DMS 273 (cell line): ENCODE data around the gene SEC24D.

Experiments
- DNase-seq: peaks from one replicate; lab custom pipeline; 2025; ENCODE audit not compliant: unreplicated experiment; lab: John Stamatoyannopoulos, UW

The SEC24D gene

DNA sequence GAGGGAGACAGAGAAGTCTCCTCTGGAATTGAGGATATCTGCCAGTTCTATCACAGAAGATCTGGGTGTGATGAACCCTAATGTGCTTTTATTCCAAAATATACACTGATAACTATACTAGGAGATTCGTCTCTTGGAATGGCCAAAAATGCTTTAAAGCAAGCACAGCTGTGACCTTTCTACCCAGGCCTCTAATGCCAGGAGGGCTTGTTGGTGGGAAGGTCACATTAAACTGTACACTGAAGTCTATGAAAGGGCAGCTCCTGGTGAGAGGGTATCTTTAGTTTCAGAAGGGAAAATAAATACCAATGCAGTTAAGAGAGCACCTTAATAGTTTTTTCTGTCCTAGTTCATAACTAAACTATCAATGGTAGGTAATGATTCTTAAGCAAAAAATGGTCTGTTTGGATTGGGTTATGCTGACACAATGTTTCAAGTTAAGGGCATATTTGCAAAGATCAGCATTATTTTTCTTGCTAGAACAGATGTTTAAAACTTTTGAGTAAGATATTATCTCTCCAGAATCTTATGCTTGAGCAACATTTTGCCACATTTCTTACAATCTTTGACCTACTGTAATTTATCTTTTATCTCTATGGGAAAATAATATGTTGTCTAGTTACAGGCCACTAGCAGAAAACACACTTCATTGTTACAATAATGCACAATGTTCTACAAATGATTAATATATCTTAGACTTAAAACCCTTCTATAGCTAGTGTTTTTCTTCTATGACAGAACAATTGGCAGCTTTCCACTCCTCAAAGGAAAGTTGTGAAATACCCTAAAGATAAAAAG is 59.6 kb downstream of the SEC24D start:
- DNase-seq = peak; percentile 13

- DNase-seq = peak; percentile 33
These were observed 60.5 kb downstream of the SEC24D start for GRCh38 chr4:118775405-118775804.

GRCh38 chr4:118774989-118775388 is 60.9 kb downstream of the SEC24D start:
- peak; percentile 10 for DNase-seq

DNA sequence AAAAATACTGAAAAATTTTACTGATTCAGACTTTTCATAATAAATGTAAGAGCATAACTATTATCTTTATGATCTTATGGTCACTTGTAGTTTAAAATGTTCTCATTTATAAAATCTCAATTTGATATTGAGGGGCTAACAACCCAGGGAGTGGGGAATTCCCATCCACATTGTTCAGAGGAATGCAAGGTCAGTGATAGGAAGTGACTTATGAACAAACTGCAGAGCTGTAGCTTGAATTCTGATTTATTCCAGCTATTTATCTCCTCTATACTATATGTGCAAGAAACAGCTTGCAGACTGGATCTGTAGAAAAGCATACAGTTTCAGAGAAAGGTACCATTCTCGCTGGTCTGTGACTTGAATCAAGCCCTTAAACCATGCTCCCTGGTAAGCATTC is 61.6 kb downstream of the SEC24D start:
- no peak for DNase-seq

DNA sequence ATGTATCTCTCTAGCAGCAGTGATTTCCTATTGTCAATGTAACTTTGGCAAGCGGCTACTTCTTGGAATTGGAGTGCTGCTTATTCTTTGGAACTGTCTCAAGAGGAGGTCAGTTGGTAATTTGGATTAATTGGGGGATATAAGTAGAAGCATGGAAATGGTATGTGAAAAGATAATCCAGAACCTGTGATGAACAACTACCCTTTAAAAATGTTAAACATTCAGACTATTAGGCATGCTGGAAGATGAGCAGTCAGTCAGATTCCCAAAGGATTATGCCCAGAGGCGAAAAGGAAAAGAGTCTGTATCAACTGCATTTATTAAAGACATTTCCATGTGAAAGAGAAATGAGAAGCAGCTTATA is 62.5 kb downstream of the SEC24D start:
- no peak for DNase-seq

DNA sequence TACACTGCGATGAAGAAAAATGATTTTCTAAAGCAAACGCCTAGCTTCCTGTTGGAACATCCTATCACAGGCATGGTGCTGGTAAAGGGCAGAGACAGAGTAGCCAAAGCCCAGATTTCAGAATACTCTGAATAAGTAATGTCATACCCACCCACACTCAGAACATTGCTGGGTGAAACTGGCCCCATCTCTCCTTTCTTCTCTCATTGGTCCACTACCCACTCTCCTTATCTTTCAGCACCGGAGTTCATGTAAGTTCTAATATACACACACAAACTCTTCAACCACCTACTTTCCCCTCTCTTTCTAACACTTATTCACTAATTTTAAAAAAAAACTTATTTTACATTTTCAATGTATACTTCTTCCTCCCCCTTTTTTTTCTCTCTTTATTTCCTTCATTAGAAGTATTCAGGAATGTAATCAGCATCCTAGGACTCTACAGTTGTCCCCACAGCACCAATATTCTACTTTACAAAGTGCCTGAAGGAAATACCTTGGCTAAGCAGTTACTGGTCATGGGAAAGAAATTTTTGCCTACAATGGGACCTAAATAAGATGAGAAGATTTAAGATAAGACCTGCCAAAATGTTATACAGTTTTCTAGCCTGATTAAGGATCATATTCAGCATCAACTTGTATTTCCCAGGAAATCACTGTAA is 63.0 kb downstream of the SEC24D start:
- DNase-seq = no peak

GRCh38 chr4:118772081-118772766 is 63.7 kb downstream of the SEC24D start:
- peak; percentile 63 for DNase-seq

- no peak for DNase-seq
These were observed 65.2 kb downstream of the SEC24D start for GRCh38 chr4:118770741-118771187.

DNA sequence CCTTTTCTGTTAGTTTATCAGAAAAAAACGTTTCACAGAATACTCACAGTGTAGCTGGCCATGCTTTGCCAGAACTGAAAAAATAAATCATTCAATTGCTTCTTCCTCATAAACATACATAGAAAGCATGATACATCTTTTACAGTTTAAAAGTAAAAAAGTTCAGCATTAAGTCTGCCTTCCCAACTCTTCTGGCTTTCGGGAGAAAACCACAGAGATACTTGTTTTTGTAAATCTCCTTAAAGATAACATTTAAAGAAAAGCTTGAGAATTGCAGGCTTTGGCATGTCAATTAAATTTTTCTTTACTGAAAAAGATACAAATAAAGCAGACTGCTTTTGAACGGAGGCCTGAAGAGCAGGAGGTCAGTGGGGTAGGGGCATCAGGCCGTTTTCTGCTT is 66.8 kb downstream of the SEC24D start:
- DNase-seq = no peak

DNA sequence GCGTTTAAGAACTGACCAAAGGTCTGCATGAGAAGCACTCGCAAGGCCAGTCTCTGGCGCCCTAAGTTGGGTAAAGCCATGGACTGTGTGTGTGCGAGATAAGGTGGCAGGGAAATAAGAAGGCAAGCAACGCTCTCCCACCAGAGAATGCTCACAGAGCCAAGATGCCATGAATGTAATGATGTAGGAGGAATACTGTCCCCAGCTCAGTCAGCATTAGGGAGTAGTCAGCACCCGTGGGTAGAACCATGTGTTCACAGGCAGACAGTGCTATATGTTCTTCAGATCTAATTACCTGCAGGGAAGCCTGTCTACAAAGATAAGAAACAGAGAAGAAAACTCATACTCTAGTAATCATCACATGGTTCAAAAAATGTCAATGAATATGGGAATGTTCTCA is 68.8 kb downstream of the SEC24D start:
- DNase-seq = no peak

DNA sequence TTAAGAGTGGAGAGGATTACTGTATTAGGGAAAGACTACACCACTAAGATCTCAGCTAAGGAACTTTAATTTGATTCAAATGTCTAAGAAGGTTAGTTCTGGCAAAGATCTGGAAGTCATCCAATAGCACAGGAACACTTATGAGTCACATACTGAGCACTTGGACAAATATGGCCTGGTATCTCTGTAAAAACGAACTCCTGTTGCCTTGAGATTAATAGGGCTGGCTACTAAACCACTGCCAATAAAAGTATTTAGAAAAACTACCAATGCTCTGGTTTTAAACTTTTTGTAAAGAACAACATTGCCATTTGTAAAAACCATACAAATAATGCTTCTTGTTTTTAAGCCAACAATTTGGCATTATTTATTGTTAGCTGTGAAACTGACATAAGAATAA is 70.5 kb downstream of the SEC24D start:
- peak; percentile 25 for DNase-seq

- DNase-seq = no peak
These were observed 73.0 kb downstream of the SEC24D start for GRCh38 chr4:118762730-118763477.

- DNase-seq = no peak
These were observed 73.8 kb downstream of the SEC24D start for GRCh38 chr4:118762155-118762554.

- DNase-seq = no peak
These were observed 74.4 kb downstream of the SEC24D start for GRCh38 chr4:118761397-118762016.

- no peak for DNase-seq
These were observed 75.4 kb downstream of the SEC24D start for GRCh38 chr4:118760493-118760892.

GRCh38 chr4:118760092-118760491 is 75.8 kb downstream of the SEC24D start:
- no peak for DNase-seq

GRCh38 chr4:118759481-118759880 is 76.4 kb downstream of the SEC24D start:
- DNase-seq = no peak

- no peak for DNase-seq
These were observed 77.6 kb downstream of the SEC24D start for GRCh38 chr4:118758293-118758692.

- DNase-seq = no peak
These were observed 78.1 kb downstream of the SEC24D start for GRCh38 chr4:118757761-118758251.

DNA sequence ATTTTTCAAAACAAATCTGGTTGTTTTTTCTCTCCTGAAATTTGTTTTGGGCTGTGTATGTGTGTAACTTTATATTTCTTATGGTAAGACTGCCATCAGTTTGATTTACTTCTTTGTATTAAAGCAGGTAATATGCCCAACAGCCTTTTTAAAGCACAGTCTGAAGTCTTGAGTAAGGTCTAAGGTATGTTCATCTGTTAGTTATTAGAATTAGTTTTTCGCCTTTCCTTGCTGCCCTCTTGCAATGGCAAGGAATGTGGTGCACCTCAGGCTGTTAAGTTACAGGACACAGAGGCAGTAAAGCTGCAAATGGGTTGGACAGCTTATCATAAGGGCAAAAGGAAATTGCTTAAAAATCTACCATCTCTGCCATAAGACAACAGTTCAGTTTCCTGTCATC is 79.0 kb downstream of the SEC24D start:
- no peak for DNase-seq

DNA sequence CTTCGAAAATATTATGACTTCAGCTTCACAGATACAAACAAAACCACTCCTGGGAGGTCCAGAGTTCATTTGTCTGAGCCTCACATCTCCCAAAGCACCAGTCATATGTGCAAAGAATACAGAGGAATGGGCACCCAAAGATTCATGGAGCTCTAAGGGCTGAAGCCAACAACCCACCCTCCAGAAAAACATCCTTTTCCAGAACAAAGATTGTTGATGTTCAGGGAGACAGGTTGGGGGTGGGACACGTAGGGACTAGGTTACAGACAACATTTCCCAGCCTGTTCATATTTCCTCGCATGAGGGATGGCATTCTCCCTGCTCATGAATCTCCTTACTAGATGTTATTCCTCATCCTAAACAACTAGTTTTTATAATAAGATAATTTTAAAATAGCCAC is 79.5 kb downstream of the SEC24D start:
- no peak for DNase-seq
